HL-60 (cell line): ENCODE results near the gene LRRC3B.

ENCODE experiments used
- DNase-seq, 2 experiments: peaks; one replicate each; pipeline ENCODE4 v3.0.0-alpha.2; 2010 to 2020; ENCODE audit warnings: low read depth in 1 of 2, low spot score in 1 of 2
- H3K27ac ChIP-seq: fragments of 250-450 bp; sonication (Bioruptor Pico); replicated peaks from 2 replicates; pipeline ENCODE4 v1.5.1; 2020; ENCODE audit warnings: mild to moderate bottlenecking, moderate library complexity
- H3K27me3 ChIP-seq: fragments of 250-450 bp; sonication (Bioruptor Pico); 2 replicates; pipeline ENCODE4 v1.5.1; 2021; ENCODE audit warnings: mild to moderate bottlenecking, moderate library complexity; ENCODE audit not compliant: insufficient read depth, poor library complexity, severe bottlenecking
- H3K4me3 ChIP-seq: replicated peaks from 2 replicates; pipeline ENCODE4 v1.5.1; 2011; ENCODE audit warnings: mild to moderate bottlenecking, control low read depth, low read length; ENCODE audit not compliant: insufficient read depth
- GABPA ChIP-seq: IDR thresholded peaks from 2 replicates; pipeline ENCODE4 v1.6.1; 2012; ENCODE audit warnings: low read depth
- POLR2AphosphoS5 ChIP-seq: IDR thresholded peaks from 2 replicates; pipeline ENCODE4 v1.6.1; 2012; ENCODE audit warnings: low read depth
- SPI1 ChIP-seq: IDR thresholded peaks from 2 replicates; pipeline ENCODE4 v1.6.1; 2012; ENCODE audit warnings: low read depth, mild to moderate bottlenecking, borderline replicate concordance
- TF ChIP-seq, protein P1 (sequence below): IDR thresholded peaks from 2 replicates; pipeline ENCODE4 v1.6.1; 2012; ENCODE audit warnings: low read depth; ENCODE audit not compliant: insufficient replicate concordance
- TF ChIP-seq, protein P2 (sequence below): IDR thresholded peaks from one replicate; pipeline ENCODE4 v1.5.1; 2011; ENCODE audit warnings: low read length, control low read depth, inconsistent platforms; ENCODE audit not compliant: insufficient read depth

The LRRC3B gene

DNA sequence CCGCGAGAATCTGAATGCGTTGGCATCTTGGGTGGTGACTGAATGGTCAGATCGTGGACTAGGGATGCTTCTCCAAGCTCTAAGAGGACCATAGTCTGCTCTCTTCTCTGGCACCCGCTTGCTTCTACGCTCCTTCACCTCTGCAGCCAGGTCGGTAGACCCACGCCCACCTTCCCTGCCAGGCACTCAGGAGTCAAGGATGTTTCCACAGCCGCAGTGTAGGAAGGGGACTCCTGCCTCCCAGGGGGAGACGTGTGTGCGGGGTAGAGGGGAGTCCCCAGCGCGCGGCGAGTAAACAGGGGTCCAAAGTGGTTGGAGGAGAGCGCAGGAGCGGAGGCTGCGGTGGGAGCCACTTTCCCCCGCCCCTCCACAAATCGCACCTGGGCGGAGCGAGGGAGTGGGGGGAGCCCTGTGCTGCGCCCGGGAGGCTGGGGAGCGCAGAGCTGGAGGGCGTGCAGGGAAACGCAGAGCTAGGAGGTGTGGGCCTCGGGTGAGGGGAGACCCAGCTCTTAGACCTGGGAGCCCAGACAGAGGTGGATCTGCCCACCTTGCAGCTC is 1.7 kb downstream of the LRRC3B start:
- Histone ChIP-seq H3K27me3 (peaks cover 28% of the 10 kb centered on the region), H3K4me3 (no peak overlapping the region), H3K27ac (no peak overlapping the region)
- DNase-seq, result no peak
- TF ChIP-seq, protein P1, sequence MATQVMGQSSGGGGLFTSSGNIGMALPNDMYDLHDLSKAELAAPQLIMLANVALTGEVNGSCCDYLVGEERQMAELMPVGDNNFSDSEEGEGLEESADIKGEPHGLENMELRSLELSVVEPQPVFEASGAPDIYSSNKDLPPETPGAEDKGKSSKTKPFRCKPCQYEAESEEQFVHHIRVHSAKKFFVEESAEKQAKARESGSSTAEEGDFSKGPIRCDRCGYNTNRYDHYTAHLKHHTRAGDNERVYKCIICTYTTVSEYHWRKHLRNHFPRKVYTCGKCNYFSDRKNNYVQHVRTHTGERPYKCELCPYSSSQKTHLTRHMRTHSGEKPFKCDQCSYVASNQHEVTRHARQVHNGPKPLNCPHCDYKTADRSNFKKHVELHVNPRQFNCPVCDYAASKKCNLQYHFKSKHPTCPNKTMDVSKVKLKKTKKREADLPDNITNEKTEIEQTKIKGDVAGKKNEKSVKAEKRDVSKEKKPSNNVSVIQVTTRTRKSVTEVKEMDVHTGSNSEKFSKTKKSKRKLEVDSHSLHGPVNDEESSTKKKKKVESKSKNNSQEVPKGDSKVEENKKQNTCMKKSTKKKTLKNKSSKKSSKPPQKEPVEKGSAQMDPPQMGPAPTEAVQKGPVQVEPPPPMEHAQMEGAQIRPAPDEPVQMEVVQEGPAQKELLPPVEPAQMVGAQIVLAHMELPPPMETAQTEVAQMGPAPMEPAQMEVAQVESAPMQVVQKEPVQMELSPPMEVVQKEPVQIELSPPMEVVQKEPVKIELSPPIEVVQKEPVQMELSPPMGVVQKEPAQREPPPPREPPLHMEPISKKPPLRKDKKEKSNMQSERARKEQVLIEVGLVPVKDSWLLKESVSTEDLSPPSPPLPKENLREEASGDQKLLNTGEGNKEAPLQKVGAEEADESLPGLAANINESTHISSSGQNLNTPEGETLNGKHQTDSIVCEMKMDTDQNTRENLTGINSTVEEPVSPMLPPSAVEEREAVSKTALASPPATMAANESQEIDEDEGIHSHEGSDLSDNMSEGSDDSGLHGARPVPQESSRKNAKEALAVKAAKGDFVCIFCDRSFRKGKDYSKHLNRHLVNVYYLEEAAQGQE, result no peak
- TF ChIP-seq, protein P2, sequence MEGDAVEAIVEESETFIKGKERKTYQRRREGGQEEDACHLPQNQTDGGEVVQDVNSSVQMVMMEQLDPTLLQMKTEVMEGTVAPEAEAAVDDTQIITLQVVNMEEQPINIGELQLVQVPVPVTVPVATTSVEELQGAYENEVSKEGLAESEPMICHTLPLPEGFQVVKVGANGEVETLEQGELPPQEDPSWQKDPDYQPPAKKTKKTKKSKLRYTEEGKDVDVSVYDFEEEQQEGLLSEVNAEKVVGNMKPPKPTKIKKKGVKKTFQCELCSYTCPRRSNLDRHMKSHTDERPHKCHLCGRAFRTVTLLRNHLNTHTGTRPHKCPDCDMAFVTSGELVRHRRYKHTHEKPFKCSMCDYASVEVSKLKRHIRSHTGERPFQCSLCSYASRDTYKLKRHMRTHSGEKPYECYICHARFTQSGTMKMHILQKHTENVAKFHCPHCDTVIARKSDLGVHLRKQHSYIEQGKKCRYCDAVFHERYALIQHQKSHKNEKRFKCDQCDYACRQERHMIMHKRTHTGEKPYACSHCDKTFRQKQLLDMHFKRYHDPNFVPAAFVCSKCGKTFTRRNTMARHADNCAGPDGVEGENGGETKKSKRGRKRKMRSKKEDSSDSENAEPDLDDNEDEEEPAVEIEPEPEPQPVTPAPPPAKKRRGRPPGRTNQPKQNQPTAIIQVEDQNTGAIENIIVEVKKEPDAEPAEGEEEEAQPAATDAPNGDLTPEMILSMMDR, result no peak
- TF ChIP-seq POLR2AphosphoS5 (no peak), GABPA (no peak), SPI1 (no peak)

DNA sequence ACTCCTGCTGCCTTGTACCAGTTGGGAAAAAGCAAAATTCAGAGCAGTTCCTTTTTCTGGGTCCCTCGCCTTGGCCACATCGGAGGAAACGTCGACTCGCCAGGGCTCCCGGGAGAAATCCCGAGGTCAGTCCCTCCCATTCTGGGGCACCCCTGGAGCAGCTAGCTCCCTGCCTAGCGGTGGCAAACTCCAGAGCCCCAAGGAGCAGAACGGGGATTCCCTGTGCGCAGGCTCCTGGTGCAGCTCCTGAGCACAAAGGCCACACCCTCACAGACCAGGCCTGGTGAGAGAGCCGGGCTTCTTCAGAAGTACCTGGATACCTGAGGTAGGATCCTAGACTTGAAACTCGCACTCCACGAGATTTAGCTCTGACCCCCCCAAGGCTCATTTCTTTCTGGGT is 2.6 kb downstream of the LRRC3B start:
- DNase-seq, result no peak
- peaks cover 28% of the 10 kb centered on the region for H3K27me3 ChIP-seq
- H3K4me3 ChIP-seq, result no peak overlapping the region
- H3K27ac ChIP-seq, result no peak overlapping the region
- TF ChIP-seq, protein P2, result no peak
- TF ChIP-seq SPI1 (no peak), GABPA (no peak), POLR2AphosphoS5 (no peak)
- TF ChIP-seq, protein P1, result no peak

DNA sequence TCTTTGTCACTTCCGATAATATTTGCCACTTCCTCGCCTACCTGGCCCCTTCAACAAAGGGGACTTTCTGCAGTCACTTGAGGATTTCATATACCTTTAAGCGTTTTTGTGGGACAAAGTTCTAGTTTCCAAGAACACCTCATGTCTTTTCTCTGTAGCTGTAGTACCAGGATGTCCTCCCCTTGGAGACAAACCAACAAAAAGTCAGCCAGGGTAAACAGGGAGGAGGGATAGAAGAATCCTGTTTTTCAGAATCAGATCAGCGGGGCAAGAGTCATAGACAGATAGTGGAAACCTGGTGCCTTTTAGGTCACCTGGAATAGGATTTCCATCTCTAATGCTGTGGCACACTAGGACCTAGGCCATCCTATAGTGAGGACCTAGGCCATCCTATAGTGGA is 4.5 kb downstream of the LRRC3B start:
- Histone ChIP-seq H3K27me3 (peaks cover 16% of the 10 kb centered on the region), H3K27ac (no peak overlapping the region), H3K4me3 (no peak overlapping the region)
- no peak for DNase-seq
- TF ChIP-seq SPI1, result no peak
- no peak for TF ChIP-seq GABPA
- no peak for TF ChIP-seq POLR2AphosphoS5
- TF ChIP-seq, protein P2, result no peak
- TF ChIP-seq, protein P1, result no peak
